ENCODE data around the gene ATP6V1C2. TPM values are rescaled to one million over a fixed set of nuclear protein-coding genes. Genes with fewer than 3 reads are reported as not detected.
"Not testable (repeated sequence)": the region's sequence is repeated elsewhere in the genome, so short reads cannot be mapped to it uniquely, and the experiment has no call there.

Gene ATP6V1C2
- total RNA-seq, 1 donor from 2014 or later = 1.1 TPM

DNA sequence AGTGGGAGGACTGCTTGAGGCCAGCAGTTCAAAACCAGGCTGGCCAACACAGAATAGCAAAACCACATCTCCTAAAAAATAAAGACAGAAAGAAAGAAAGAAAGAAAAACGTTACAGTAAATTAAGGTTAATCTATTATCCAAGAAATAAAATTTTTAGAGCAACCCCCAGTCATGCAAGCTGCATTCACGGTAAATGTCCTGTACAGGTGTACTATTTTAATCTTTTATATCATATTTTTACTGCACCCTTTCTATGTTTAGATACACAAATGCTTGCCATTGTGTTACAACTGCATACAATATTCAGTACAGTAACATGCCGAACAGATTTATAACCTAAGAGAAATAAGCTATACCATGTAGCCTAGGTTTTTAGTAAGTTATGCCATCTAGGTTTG lies 85.1 kb downstream of the ATP6V1C2 start:
- no peak overlapping the region for H3K4me3 Mint-ChIP-seq
- DNase-seq (ENCODE audit: extremely low spot score, unreplicated experiment) = no peak
- peaks cover 17% of the 10 kb centered on the region for H3K36me3 Mint-ChIP-seq
- no peaks in the 10 kb centered on the region for H3K9me3 Mint-ChIP-seq
- no peaks in the 10 kb centered on the region for H3K27me3 Mint-ChIP-seq
- peaks cover 26% of the 10 kb centered on the region for H3K4me1 Mint-ChIP-seq (ENCODE audit: unreplicated experiment)
- TF ChIP-seq, protein P1, sequence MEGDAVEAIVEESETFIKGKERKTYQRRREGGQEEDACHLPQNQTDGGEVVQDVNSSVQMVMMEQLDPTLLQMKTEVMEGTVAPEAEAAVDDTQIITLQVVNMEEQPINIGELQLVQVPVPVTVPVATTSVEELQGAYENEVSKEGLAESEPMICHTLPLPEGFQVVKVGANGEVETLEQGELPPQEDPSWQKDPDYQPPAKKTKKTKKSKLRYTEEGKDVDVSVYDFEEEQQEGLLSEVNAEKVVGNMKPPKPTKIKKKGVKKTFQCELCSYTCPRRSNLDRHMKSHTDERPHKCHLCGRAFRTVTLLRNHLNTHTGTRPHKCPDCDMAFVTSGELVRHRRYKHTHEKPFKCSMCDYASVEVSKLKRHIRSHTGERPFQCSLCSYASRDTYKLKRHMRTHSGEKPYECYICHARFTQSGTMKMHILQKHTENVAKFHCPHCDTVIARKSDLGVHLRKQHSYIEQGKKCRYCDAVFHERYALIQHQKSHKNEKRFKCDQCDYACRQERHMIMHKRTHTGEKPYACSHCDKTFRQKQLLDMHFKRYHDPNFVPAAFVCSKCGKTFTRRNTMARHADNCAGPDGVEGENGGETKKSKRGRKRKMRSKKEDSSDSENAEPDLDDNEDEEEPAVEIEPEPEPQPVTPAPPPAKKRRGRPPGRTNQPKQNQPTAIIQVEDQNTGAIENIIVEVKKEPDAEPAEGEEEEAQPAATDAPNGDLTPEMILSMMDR (conservative IDR thresholded peaks at IDR 0.05) = no peak
- no peak overlapping the region for H3K27ac Mint-ChIP-seq

DNA sequence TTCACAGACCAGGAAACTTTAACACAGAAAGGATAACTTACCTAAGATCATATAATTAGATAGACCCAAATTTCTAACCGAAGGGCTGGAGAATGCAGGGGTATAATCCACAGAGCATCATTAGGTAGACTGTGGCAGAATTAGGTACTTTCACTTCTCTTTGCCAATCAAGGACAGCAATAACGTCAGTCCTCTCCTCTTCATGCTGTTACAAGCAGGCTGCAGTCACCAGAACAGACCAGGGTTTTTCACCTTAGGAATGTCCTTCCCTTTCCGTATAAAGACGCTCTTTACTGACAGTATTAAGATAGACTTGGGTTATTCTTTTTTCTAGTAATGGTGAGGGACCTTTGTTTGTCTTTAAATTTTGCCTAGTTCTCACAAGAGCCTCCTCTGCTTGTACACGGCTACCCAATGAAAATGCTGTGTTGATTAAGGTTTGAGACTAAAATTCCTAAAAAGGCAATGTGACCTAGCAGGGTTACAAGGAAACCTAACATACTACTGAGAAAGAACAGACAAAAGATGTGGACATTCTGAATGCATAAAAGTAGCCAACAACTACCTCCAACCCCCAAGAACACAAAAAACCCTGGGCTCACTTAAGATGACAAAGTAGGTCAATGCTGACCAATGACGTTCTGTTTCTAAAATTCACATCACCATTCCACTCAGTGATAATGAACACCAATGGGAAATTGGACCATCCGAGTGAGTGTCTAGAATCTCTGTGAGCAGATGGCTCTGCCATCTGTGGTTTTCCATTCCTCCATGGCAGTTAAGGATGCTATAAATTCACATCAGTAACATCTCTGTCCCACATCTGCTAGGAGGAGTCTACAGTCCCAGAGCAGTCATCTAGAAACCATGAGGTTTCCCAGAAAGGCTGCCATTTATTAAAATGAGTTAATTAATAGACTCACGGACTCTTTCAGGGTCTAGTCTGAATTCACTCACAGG lies 89.1 kb downstream of the ATP6V1C2 start:
- H3K27me3 Mint-ChIP-seq = no peaks in the 10 kb centered on the region
- DNase-seq (ENCODE audit: extremely low spot score, unreplicated experiment) = no peak

DNA sequence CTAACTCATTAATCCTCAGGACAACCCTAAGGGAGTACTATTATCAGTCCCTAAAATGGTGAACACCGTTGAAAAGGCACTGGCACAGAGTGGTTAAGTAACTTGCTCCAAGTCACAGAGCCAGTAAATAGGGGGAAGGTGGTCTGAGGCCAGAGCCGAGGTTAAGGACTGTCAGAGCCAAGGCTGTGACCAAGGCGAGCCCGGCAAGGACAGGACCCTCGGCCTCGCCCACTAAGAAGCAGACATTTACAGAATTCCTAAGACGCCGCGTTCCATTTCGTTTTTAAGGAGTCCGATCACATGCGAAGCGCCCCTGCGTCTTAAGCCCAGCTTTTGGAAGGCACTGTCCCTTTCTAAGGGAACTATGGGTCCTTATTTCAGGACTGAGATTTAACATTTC lies 90.1 kb downstream of the ATP6V1C2 start:
- H3K4me1 Mint-ChIP-seq (ENCODE audit: unreplicated experiment) = peaks cover 36% of the 10 kb centered on the region
- no peak for DNase-seq (ENCODE audit: extremely low spot score, unreplicated experiment)
- TF ChIP-seq, protein P1 (conservative IDR thresholded peaks at IDR 0.05) = no peak
- peaks cover 14% of the 10 kb centered on the region for H3K36me3 Mint-ChIP-seq
- H3K27me3 Mint-ChIP-seq = peaks cover 3% of the 10 kb centered on the region
- no peaks in the 10 kb centered on the region for H3K9me3 Mint-ChIP-seq
- peak overlapping the region; percentile 93 for H3K4me3 Mint-ChIP-seq
- H3K27ac Mint-ChIP-seq = peak overlapping the region; percentile 88

More for the DNA sequence above, 89.1 kb downstream of the ATP6V1C2 start:
- Mint-ChIP-seq H3K36me3 (peaks cover 14% of the 10 kb centered on the region), H3K4me1 (ENCODE audit: unreplicated experiment) (peaks cover 36% of the 10 kb centered on the region), H3K9me3 (no peaks in the 10 kb centered on the region), H3K27ac (peak overlapping the region; percentile 88), H3K4me3 (peak overlapping the region; percentile 93)
- TF ChIP-seq, protein P1 (conservative IDR thresholded peaks at IDR 0.05) = no peak

DNA sequence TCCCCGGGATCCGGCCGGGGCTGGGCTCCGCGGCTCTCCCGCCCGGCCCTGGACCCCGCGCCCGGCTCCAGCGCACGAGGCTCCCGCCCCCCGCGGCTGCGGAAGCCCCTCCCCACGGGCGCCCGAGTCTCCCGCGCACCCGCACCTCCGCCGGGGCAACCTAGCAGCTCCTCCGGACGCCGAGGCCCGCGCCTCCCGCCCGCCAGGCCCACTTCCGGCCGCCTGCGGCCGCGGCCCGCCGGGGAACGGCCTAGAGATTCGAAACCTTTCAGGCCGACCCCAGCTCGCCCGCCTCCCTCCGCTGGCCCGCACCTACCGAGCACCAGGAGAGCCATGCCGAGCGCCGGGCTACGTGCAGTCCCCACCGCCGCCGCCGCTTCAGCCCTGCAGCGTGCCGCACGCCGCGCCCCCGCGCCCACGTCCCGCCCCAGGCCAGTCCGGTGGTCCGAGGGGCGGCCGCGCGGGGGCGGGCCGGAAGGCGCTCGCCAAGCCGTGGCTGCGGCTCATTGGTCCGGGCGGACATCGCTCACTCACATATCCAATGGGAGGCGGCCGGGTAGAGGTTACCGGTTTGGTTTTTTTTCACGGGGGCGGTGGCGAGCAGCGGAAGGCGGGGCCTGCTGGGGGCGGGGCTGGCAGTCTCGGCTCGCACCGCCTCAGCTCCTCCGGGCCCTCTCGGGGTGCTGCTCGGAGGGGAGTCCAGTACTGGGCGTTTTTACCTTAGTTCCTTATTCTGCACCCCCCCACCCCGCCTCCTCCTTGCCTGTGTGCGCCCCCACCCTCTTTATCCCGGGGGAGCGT lies 91.1 kb downstream of the ATP6V1C2 start, which contains the start of gene PDIA6:
TSS of gene PDIA6 (minus strand) at position 424 of the 801 bp plus-strand sequence. CDS start at position 335, 89 bp downstream.
- H3K27ac Mint-ChIP-seq = peak within 1 kb of the TSS; percentile 88
- no peaks in the 10 kb centered on the region for H3K9me3 Mint-ChIP-seq
- DNase-seq (ENCODE audit: extremely low spot score, unreplicated experiment) = peak; percentile 99

DNA sequence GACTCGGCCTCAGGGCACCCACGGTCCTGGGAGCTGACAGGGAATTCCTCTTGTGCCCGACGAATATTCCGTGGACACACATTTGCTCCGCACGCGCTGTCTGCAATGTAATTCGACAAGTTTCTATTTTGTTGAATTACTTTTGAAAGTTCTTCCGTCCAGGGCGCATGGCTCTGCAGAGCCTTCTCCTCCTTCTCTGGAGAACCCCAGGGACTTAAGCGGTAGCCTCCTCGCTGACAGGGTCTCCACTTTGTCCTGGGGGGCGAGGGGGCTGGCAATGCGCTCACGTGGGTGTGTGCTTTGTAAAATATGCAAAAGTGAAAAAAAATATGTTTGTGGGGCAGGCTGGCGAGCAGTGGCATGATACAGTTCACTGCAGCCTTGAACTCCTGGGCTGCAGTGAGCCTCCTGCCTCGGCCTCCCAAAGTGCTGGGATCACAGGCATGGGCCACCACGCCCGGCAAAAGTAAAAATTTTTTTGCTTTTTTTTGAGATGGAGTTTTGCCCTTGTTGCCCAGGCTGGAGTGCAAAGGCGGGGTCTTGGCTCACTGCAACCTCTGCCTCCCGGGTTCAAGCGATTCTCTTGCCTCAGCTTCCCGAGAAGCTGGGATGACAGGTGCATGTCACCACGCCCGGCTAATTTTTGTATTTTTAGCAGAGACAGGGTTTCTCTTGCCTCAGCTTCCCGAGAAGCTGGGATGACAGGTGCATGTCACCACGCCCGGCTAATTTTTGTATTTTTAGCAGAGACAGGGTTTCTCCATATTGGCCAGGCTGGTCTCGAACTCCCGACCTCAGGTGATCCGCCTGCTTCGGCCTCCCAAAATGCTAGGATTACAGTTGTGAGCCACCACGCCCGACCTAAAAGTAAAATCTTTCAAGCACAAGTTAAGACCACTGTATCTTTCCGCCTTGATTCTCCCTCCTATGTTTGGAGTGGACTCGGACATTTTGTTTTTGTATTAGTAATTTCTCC lies 92.0 kb downstream of the ATP6V1C2 start:
- peak overlapping the region; percentile 79 for H3K27ac Mint-ChIP-seq
- peak overlapping the region; percentile 87 for H3K4me3 Mint-ChIP-seq
- H3K27me3 Mint-ChIP-seq = peaks cover 15% of the 10 kb centered on the region
- not testable (repeated sequence) for H3K36me3 Mint-ChIP-seq; DNase-seq (ENCODE audit: extremely low spot score, unreplicated experiment); H3K9me3 Mint-ChIP-seq
- peaks cover 31% of the 10 kb centered on the region for H3K4me1 Mint-ChIP-seq (ENCODE audit: unreplicated experiment)

More for the DNA sequence above, 91.1 kb downstream of the ATP6V1C2 start, which contains the start of gene PDIA6:
- Mint-ChIP-seq H3K4me3 (peak within 1 kb of the TSS; percentile 93), H3K27me3 (peaks cover 11% of the 10 kb centered on the region), H3K4me1 (ENCODE audit: unreplicated experiment) (peaks cover 36% of the 10 kb centered on the region), H3K36me3 (peaks cover 12% of the 10 kb centered on the region)
- TF ChIP-seq, protein P1 (conservative IDR thresholded peaks at IDR 0.05) = peak; percentile 45

Data from type B pancreatic cell (in vitro differentiated cells).